Calu3 (cell line): Measurements from ENCODE around the gene TNIK. TPM values are rescaled to one million over a fixed set of nuclear protein-coding genes. Genes with fewer than 3 reads are reported as not detected.

Experiments used
- BruUV-seq: library from RNA; stranded (reverse); fragments of 400-500 nt; replicated peaks from 2 replicates; lab custom pipeline; 2021; lab: Mats Ljungman, UMichigan
- CTCF ChIA-PET: fragments of 300-600 bp; sonication (Branson Sonifier 250); formaldehyde crosslinking; loops from one replicate; lab custom pipeline; 2022; ENCODE audit warnings: antibody characterized with exemption; lab: Charles Lee
- DNase-seq: peaks from one replicate; pipeline ENCODE4 v3.0.0; 2022
- H3K27ac Mint-ChIP-seq: one replicate; pipeline ENCODE4 v1.8.0; 2022; ENCODE audit warnings: mixed read lengths; ENCODE audit not compliant: unreplicated experiment
- H3K27me3 Mint-ChIP-seq: one replicate; pipeline ENCODE4 v1.8.0; 2022; ENCODE audit warnings: mixed read lengths; ENCODE audit not compliant: unreplicated experiment
- H3K36me3 Mint-ChIP-seq: one replicate; pipeline ENCODE4 v1.8.0; 2022; ENCODE audit warnings: mild to moderate bottlenecking, moderate library complexity, mixed read lengths; ENCODE audit not compliant: insufficient read depth, unreplicated experiment
- H3K4me1 Mint-ChIP-seq: one replicate; pipeline ENCODE4 v1.8.0; 2022; ENCODE audit warnings: mild to moderate bottlenecking, low read depth, mixed read lengths; ENCODE audit not compliant: unreplicated experiment
- H3K4me3 Mint-ChIP-seq: one replicate; pipeline ENCODE4 v1.8.0; 2022; ENCODE audit warnings: mild to moderate bottlenecking, low read depth, moderate library complexity, mixed read lengths; ENCODE audit not compliant: unreplicated experiment
- H3K9me3 Mint-ChIP-seq: one replicate; pipeline ENCODE4 v1.8.0; 2022; ENCODE audit warnings: low read depth, mixed read lengths; ENCODE audit not compliant: unreplicated experiment
- intact Hi-C: fragments of 100-400 bp; cut with micrococcal nuclease; formaldehyde crosslinking; loops from one replicate; pipeline ENCODE4 v1.10.0; 2022; ENCODE audit not compliant: unreplicated experiment
- total RNA-seq: library from RNA; stranded (reverse); gene quantifications from 2 replicates; pipeline ENCODE4 v1.2.3, GENCODE V29; 2022
- TF ChIP-seq, protein P1 (sequence below): fragments of 200-600 bp; IDR thresholded peaks from one replicate; pipeline ENCODE4 v1.8.0; 2022; ENCODE audit warnings: antibody characterized with exemption; ENCODE audit not compliant: unreplicated experiment

TNIK gene
- total RNA-seq, 1 experiment from 2014 or later: 19.7 TPM

DNA sequence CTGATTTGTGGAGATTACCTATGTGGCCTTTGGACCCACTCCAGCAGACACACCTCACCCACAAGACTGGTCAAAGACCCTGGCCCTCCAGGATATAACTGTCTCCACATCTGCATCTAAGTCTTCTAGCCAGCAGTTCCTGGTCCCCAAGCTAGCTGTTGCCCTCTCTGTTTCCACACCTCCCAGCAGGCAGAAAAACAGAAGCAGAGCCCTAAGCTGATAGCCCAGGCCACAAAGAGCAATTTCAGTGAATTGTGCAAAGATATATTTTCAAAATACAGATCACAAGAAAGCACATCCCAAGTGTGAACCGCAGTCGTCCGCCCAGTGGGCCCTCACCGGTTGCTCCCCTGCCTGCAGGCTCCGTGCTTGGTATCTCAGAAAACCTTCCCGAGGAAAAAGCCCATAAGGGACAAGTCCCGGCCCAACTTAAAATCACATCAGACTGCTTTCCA is 2.6 kb downstream of the TNIK start:
- H3K27ac Mint-ChIP-seq: no peak overlapping the region
- BruUV-seq: no TSS peak
- CTCF ChIA-PET: no interaction called here
- H3K9me3 Mint-ChIP-seq: no peaks in the 10 kb centered on the region
- H3K36me3 Mint-ChIP-seq: peaks cover 39% of the 10 kb centered on the region
- TF ChIP-seq, protein P1, sequence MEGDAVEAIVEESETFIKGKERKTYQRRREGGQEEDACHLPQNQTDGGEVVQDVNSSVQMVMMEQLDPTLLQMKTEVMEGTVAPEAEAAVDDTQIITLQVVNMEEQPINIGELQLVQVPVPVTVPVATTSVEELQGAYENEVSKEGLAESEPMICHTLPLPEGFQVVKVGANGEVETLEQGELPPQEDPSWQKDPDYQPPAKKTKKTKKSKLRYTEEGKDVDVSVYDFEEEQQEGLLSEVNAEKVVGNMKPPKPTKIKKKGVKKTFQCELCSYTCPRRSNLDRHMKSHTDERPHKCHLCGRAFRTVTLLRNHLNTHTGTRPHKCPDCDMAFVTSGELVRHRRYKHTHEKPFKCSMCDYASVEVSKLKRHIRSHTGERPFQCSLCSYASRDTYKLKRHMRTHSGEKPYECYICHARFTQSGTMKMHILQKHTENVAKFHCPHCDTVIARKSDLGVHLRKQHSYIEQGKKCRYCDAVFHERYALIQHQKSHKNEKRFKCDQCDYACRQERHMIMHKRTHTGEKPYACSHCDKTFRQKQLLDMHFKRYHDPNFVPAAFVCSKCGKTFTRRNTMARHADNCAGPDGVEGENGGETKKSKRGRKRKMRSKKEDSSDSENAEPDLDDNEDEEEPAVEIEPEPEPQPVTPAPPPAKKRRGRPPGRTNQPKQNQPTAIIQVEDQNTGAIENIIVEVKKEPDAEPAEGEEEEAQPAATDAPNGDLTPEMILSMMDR: no peak
- peak overlapping the region; percentile 97 for H3K4me3 Mint-ChIP-seq
- DNase-seq: no peak
- intact Hi-C loops: loop anchor here (5.0 kb wide), 1 partner anchor 495 kb away; no protein-coding TSS in a partner anchor
- H3K27me3 Mint-ChIP-seq: no peaks in the 10 kb centered on the region
- H3K4me1 Mint-ChIP-seq: peaks cover 45% of the 10 kb centered on the region

DNA sequence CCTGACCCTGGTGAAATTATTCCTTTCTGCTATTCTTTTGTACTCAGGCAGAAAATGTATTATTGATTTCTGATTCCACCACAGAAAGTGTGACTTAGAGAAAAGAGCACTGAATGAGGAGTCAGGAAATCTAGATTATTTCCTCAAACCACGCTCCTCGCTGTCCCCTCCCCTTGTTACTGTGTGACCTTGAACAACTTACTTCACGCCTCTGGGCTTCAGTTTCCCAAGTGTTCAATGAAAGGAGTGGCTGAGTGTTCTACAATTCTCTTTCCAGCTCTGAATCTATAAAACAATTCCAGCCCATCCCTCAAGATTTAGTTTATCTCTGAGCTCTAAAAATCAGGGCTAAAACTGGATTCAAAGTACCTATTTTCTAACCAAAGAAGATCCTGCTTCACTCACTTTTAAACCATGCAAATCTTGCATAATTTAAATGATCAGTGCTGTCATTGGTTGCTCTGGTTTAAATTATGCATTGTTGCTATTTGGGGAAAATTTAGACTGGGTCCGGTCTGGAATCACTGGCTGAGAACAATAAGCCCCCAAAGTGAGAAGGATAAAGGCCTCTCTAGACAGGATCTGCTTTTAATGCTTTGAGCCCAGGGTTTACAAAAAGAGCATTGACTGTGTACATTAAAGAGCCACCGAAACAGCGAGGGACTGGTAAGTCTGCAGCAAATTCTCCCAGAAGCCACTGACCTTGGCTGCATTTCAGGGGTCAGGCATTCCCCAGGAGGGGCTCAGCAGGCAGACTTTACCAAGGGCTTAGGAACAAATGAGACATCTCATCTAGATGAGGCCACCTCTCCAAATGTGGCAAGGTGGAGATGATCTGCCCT is 3.2 kb downstream of the TNIK start:
- CTCF ChIA-PET: interaction anchor here (0.6 kb wide), 1 partner anchor 76 kb away, joined by 3 read pairs; no protein-coding TSS in a partner anchor
- TF ChIP-seq, protein P1: no peak
- H3K27me3 Mint-ChIP-seq: no peaks in the 10 kb centered on the region
- H3K36me3 Mint-ChIP-seq: peaks cover 39% of the 10 kb centered on the region
- H3K9me3 Mint-ChIP-seq: no peaks in the 10 kb centered on the region
- intact Hi-C loops: loop anchor here (5.0 kb wide), 1 partner anchor 495 kb away; no protein-coding TSS in a partner anchor
- no peak overlapping the region for H3K27ac Mint-ChIP-seq
- H3K4me3 Mint-ChIP-seq: no peak overlapping the region
- no peak for DNase-seq
- BruUV-seq: no TSS peak
- H3K4me1 Mint-ChIP-seq: peaks cover 40% of the 10 kb centered on the region

DNA sequence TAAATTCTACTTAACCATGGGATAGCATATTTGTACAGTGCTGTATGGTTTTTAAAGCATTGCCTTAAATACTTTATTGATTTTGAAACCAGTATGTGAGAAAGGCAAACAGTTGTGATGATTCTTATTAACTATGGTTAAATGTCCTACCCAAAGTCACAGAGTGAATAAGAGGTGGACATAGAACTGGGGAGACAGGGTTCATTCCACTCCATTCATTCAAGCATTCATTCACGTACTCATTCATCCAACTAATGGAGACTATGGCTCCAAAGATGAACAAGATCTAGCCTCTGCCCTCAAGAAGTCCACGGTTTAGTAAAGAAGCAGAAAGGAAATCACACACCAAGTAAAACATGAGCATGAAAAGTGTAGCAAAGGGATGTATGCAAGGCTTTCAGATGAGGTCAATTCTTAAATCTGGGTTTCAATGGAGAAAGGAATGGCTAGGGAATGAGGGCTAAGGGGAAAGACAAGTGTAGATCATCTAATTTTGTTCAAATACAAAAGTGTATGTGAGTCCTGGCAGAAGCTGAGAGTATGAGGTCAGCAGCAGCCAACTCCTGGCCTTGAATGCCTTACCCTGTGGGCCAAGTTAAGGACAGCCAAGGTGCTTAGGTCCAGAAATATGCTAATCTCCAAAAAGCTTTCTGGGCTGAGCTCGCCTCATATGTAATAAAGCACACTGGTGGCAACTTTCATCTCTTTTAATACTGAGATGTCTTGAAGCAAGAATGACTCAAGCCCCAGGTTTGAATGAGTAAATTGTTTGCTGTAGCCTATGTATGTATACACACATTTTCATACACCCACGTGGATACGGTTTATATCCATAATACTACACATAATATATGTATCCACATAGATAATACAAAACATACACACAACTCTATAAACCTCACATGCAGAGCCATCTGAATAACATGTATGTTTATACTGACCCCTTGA is 4.3 kb downstream of the TNIK start:
- intact Hi-C loops: loop anchor here (5.0 kb wide), 1 partner anchor 494 kb away; no protein-coding TSS in a partner anchor
- no TSS peak for BruUV-seq
- TF ChIP-seq, protein P1: no peak
- no peak overlapping the region for H3K27ac Mint-ChIP-seq
- DNase-seq: no peak
- no peaks in the 10 kb centered on the region for H3K9me3 Mint-ChIP-seq
- no peak overlapping the region for H3K4me3 Mint-ChIP-seq
- CTCF ChIA-PET: interaction anchor here (0.6 kb wide), 1 partner anchor 75 kb away, joined by 3 read pairs; no protein-coding TSS in a partner anchor
- no peaks in the 10 kb centered on the region for H3K27me3 Mint-ChIP-seq
- H3K4me1 Mint-ChIP-seq: peaks cover 32% of the 10 kb centered on the region
- peaks cover 32% of the 10 kb centered on the region for H3K36me3 Mint-ChIP-seq

DNA sequence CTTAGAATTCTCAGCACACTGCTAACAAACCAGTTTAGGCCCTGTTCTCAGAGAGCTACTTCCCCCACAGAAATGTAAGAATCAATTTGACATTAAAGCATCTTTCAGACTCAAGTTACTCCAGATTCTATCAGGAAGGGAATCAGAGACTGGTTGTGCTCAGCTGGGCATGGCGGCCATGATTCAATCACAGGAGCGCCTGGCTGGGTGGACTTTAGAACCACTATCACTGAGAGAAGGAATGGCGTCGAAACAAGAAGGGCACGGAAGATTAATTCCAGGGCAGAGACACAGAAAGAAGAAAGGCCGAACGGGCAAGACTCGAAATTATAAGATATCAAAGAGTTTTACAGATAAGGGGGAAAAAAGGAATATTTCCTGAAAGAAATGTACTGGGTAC is 6.2 kb downstream of the TNIK start:
- BruUV-seq: no TSS peak
- CTCF ChIA-PET: no interaction called here

More for the DNA sequence above, 6.2 kb downstream of the TNIK start:
- intact Hi-C loops: no loop called here
- Mint-ChIP-seq H3K27me3 (no peaks in the 10 kb centered on the region), H3K9me3 (no peaks in the 10 kb centered on the region), H3K4me3 (no peak overlapping the region), H3K36me3 (peaks cover 13% of the 10 kb centered on the region), H3K4me1 (peaks cover 32% of the 10 kb centered on the region), H3K27ac (no peak overlapping the region)
- DNase-seq: no peak
- TF ChIP-seq, protein P1: no peak
